Activated naive CD8-positive, alpha-beta T cell treated with anti-CD3 and anti-CD28 coated beads, Interleukin-2, amount 50 U/mL, for 24 hours (primary cell): ENCODE data around the gene FOXN3.

ENCODE experiments used
- ATAC-seq: fragments of 150-1000 bp; cut with Tn5 transposase; one replicate; pipeline ENCODE4 v1.10.0; 2021
- DNase-seq: peaks from one replicate; pipeline ENCODE4 v3.0.0; 2021
- H3K27ac Mint-ChIP-seq: one replicate; pipeline ENCODE4 v1.8.0; 2021; ENCODE audit warnings: mild to moderate bottlenecking, mixed read lengths
- H3K27me3 Mint-ChIP-seq: one replicate; pipeline ENCODE4 v1.8.0; 2021; ENCODE audit warnings: mixed read lengths
- H3K36me3 Mint-ChIP-seq: one replicate; pipeline ENCODE4 v1.8.0; 2021; ENCODE audit warnings: low read depth, mixed read lengths
- H3K4me1 Mint-ChIP-seq: one replicate; pipeline ENCODE4 v1.8.0; 2021; ENCODE audit warnings: mixed read lengths
- H3K4me3 Mint-ChIP-seq: one replicate; pipeline ENCODE4 v1.8.0; 2021; ENCODE audit warnings: mild to moderate bottlenecking, moderate library complexity, mixed read lengths
- H3K9me3 Mint-ChIP-seq: one replicate; pipeline ENCODE4 v1.8.0; 2021; ENCODE audit warnings: mixed read lengths

Gene FOXN3

GRCh38 chr14:89317051-89317691, 99.9 kb downstream of the FOXN3 start:
- Mint-ChIP-seq H3K27me3 (no peaks in the 10 kb centered on the region), H3K4me1 (peaks cover 44% of the 10 kb centered on the region), H3K27ac (peak overlapping the region; percentile 79), H3K9me3 (peaks cover 21% of the 10 kb centered on the region), H3K4me3 (no peak overlapping the region), H3K36me3 (peaks cover 62% of the 10 kb centered on the region)
- ATAC-seq (peak; percentile 53), DNase-seq (no peak)

GRCh38 chr14:89315493-89316470, 101.3 kb downstream of the FOXN3 start:
- Mint-ChIP-seq H3K36me3 (peaks cover 54% of the 10 kb centered on the region), H3K9me3 (peaks cover 21% of the 10 kb centered on the region), H3K4me1 (peaks cover 41% of the 10 kb centered on the region), H3K27me3 (no peaks in the 10 kb centered on the region), H3K4me3 (no peak overlapping the region), H3K27ac (no peak overlapping the region)
- ATAC-seq = no peak
- no peak for DNase-seq

GRCh38 chr14:89314274-89314673, 102.8 kb downstream of the FOXN3 start:
- peaks cover 11% of the 10 kb centered on the region for H3K9me3 Mint-ChIP-seq
- ATAC-seq = no peak
- no peak overlapping the region for H3K4me3 Mint-ChIP-seq
- no peak overlapping the region for H3K27ac Mint-ChIP-seq
- no peaks in the 10 kb centered on the region for H3K27me3 Mint-ChIP-seq
- H3K36me3 Mint-ChIP-seq = peaks cover 39% of the 10 kb centered on the region
- peaks cover 41% of the 10 kb centered on the region for H3K4me1 Mint-ChIP-seq
- no peak for DNase-seq

- DNase-seq (no peak), ATAC-seq (no peak)
- H3K4me3 Mint-ChIP-seq = no peak overlapping the region
- H3K27me3 Mint-ChIP-seq = no peaks in the 10 kb centered on the region
- peaks cover 28% of the 10 kb centered on the region for H3K36me3 Mint-ChIP-seq
- peaks cover 31% of the 10 kb centered on the region for H3K4me1 Mint-ChIP-seq
- peaks cover 3% of the 10 kb centered on the region for H3K9me3 Mint-ChIP-seq
- peak overlapping the region; percentile 7 for H3K27ac Mint-ChIP-seq
Observed at GRCh38 chr14:89312932-89313331, 104.1 kb downstream of the FOXN3 start.

- ATAC-seq (no peak), DNase-seq (no peak)
- Mint-ChIP-seq H3K27me3 (no peaks in the 10 kb centered on the region), H3K4me1 (peaks cover 38% of the 10 kb centered on the region), H3K36me3 (peaks cover 15% of the 10 kb centered on the region), H3K27ac (no peak overlapping the region), H3K4me3 (no peak overlapping the region), H3K9me3 (peaks cover 3% of the 10 kb centered on the region)
Observed at GRCh38 chr14:89310211-89310610, 106.8 kb downstream of the FOXN3 start.

- DNase-seq (no peak), ATAC-seq (no peak)
- Mint-ChIP-seq H3K9me3 (peaks cover 3% of the 10 kb centered on the region), H3K36me3 (peaks cover 14% of the 10 kb centered on the region), H3K4me3 (no peak overlapping the region), H3K4me1 (peaks cover 38% of the 10 kb centered on the region), H3K27me3 (no peaks in the 10 kb centered on the region), H3K27ac (peak overlapping the region; percentile 5)
Observed at GRCh38 chr14:89309670-89310177, 107.3 kb downstream of the FOXN3 start.

- no peaks in the 10 kb centered on the region for H3K9me3 Mint-ChIP-seq
- H3K27ac Mint-ChIP-seq = peak overlapping the region; percentile 36
- DNase-seq (no peak), ATAC-seq (no peak)
- H3K36me3 Mint-ChIP-seq = peaks cover 4% of the 10 kb centered on the region
- H3K4me1 Mint-ChIP-seq = peaks cover 42% of the 10 kb centered on the region
- H3K4me3 Mint-ChIP-seq = no peak overlapping the region
- H3K27me3 Mint-ChIP-seq = no peaks in the 10 kb centered on the region
Observed at GRCh38 chr14:89308232-89308959, 108.6 kb downstream of the FOXN3 start.

GRCh38 chr14:89307409-89307808, 109.6 kb downstream of the FOXN3 start:
- H3K27ac Mint-ChIP-seq = peak overlapping the region; percentile 9
- H3K9me3 Mint-ChIP-seq = no peaks in the 10 kb centered on the region
- H3K27me3 Mint-ChIP-seq = no peaks in the 10 kb centered on the region
- H3K36me3 Mint-ChIP-seq = peaks cover 6% of the 10 kb centered on the region
- DNase-seq (no peak), ATAC-seq (no peak)
- peaks cover 48% of the 10 kb centered on the region for H3K4me1 Mint-ChIP-seq
- no peak overlapping the region for H3K4me3 Mint-ChIP-seq

GRCh38 chr14:89304972-89305703, 111.9 kb downstream of the FOXN3 start:
- ATAC-seq (no peak), DNase-seq (no peak)
- Mint-ChIP-seq H3K27me3 (no peaks in the 10 kb centered on the region), H3K9me3 (no peaks in the 10 kb centered on the region), H3K36me3 (peaks cover 20% of the 10 kb centered on the region), H3K27ac (peak overlapping the region; percentile 90), H3K4me1 (peaks cover 60% of the 10 kb centered on the region), H3K4me3 (peak overlapping the region; percentile 45)

- ATAC-seq (no peak), DNase-seq (no peak)
- H3K36me3 Mint-ChIP-seq = peaks cover 23% of the 10 kb centered on the region
- peaks cover 63% of the 10 kb centered on the region for H3K4me1 Mint-ChIP-seq
- peak overlapping the region; percentile 90 for H3K27ac Mint-ChIP-seq
- H3K9me3 Mint-ChIP-seq = no peaks in the 10 kb centered on the region
- H3K27me3 Mint-ChIP-seq = no peaks in the 10 kb centered on the region
- peak overlapping the region; percentile 74 for H3K4me3 Mint-ChIP-seq
Observed at GRCh38 chr14:89304561-89304960, 112.5 kb downstream of the FOXN3 start.

- peak overlapping the region; percentile 90 for H3K27ac Mint-ChIP-seq
- H3K4me3 Mint-ChIP-seq = peak overlapping the region; percentile 74
- H3K4me1 Mint-ChIP-seq = peaks cover 65% of the 10 kb centered on the region
- ATAC-seq (peak; percentile 56), DNase-seq (peak; percentile 16)
- no peaks in the 10 kb centered on the region for H3K27me3 Mint-ChIP-seq
- H3K9me3 Mint-ChIP-seq = no peaks in the 10 kb centered on the region
- H3K36me3 Mint-ChIP-seq = peaks cover 29% of the 10 kb centered on the region
Observed at GRCh38 chr14:89303456-89304435, 113.3 kb downstream of the FOXN3 start.

- DNase-seq (no peak), ATAC-seq (peak; percentile 45)
- Mint-ChIP-seq H3K9me3 (no peaks in the 10 kb centered on the region), H3K4me1 (peaks cover 65% of the 10 kb centered on the region), H3K27me3 (no peaks in the 10 kb centered on the region), H3K4me3 (peak overlapping the region; percentile 38), H3K36me3 (peaks cover 33% of the 10 kb centered on the region), H3K27ac (peak overlapping the region; percentile 90)
Observed at GRCh38 chr14:89302396-89302950, 114.6 kb downstream of the FOXN3 start.

GRCh38 chr14:89299587-89299986, 117.4 kb downstream of the FOXN3 start:
- Mint-ChIP-seq H3K4me3 (no peak overlapping the region), H3K9me3 (no peaks in the 10 kb centered on the region), H3K36me3 (peaks cover 36% of the 10 kb centered on the region), H3K27ac (no peak overlapping the region), H3K4me1 (peaks cover 47% of the 10 kb centered on the region), H3K27me3 (no peaks in the 10 kb centered on the region)
- ATAC-seq (no peak), DNase-seq (no peak)
